ENCODE results near the gene NFE2L1.
"Not testable (repeated sequence)": the region's sequence is repeated elsewhere in the genome, so short reads cannot be mapped to it uniquely, and the experiment has no call there.

NFE2L1 gene

DNA sequence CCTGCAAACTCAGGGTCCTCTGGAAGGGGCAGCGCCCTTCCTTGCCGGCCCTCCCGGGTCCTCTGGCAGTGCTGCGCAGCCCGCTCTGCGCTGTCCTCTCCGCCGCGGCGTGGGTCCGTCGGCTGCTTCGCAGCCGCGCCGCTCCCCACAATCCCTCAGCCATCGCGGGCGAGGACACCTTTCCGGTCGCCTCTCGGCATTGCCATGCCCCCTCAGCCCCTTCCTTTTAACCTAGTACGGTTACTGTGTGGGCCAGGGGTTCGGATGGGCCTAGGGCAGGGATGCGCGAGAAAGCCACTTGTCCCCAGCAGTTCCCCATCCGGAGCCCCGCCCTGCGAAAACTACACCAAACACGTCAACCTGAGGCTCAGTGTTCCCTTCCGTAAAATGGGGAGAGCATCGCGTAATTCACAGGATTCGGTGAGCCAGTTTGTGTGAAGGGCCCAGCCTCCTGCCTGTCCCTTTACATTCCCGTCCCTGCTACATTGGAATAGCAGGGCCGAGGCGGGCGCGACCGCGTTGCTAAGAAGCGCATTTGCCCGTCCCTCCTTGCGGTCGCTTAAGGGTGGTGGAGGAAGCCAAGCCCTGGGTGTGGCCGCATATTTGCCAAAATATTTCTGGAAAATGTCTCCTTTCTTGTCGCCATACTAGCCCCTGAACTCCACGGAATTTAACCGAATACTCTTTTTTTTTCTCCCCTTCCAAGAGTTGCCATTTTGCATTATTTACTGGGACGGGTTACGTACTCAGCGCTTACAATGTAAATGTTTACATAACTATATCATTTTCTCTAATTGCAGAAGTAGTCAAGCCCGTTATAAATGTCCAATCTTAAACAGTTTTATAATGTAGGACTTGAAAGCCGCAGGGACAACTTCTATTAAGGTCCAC, 23.8 kb upstream of the NFE2L1 start:
- DNase-seq (ENCODE audit: low spot score): peak; percentile 49

DNA sequence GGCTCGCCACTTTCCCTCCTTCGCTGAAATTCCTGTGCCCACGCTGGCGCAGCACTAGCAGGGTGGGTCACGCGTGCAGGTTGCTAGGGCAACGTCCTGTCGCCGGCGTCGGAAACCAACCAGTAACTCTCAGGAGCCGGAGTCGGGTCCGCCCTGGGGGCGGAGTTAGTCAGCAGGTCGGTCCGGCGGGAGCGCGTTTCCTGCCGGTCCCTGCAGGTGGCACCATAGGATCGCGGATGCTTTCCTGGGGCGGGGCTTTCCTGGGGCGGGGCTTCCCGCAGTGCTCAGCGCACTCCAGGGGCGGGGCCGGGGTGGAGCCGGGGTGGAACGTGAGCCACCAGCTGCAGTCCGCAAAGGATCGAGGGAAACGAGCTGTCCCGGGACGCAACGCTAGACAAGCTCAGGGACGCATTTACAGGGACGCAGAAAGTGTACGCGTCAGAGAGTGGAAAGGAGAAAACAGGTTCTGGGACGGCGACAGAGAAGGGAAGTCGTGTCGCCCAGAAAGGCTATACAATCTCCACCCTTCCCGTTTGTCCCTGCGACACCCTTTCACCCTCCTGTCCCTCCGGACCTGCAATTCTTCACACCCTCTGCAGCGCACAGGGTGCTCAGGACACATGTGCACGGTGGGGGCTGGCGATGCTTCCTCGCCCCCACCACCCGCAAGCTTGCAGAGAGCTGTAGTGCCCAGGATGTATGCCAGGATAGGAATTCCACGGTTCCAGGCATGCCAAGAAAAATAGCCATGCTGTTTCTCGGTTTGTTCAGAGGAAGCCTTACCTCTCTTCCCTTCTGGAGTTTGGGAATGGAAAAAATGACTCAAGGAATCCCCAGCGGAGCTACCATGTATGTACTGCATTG, 22.9 kb upstream of the NFE2L1 start:
- peak; percentile 99 for DNase-seq (ENCODE audit: low spot score)

DNA sequence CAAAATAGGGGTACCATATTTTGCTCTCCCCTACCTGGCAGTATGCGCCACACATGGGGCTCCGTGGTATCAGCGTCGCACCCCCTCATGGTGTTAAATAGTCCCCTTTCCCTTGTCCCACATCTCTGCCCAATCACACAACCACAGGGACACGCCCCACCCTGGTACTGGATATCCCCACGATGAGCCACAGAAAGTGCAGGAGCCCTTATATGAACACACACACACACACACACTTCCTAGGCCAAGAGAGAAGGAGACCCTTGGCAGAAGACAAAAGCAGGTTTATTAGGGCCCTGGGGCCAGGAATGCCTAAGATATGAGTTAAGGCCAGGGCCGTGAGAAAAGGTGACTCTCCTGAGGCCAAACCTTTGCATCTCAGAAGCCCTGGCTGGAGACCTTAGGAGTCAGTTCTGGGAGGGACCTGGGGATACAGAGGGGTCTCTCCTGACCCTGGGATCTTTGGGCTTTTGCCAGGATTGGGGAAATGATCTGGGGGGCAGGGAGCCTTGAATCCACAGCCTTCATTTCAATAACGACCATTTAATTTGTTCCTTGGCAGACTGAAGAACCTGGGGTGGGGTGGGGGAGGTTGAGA, 22.2 kb upstream of the NFE2L1 start:
- no peak for DNase-seq (ENCODE audit: low spot score)

GRCh38 chr17:48026502-48027321, 21.4 kb upstream of the NFE2L1 start:
- peak; percentile 93 for DNase-seq (ENCODE audit: low spot score)

DNA sequence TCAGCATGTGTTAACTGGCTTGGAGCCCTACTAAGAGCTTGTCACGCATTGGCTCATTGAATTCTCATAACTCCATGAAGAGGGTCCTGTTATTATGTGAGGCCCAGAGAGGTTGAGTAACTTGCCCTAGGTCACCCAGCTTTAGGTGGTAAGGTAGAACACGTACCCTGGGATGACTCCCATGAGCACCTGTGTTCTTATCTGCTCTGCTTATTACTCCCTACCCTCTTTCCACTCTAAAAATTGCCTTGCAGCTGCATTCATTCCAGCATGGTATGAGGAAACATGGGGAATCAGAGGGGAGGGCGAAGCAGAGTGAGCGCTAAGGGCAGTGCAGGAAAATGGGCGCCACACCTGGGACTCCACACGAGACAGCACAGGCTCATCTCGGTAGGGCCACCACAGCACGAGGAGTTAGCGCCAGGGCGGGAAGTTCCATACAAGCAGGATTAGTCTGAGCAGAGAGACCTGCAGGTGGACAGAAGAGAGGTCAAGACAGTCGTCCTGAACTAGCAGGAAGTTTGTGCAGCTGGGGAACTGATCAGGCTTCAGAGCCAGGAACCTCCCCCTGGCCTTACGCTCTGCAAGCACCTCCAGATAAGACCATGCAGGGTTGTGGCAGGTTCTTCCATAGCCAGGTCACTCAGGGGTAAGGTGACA, 20.7 kb upstream of the NFE2L1 start:
- no peak for DNase-seq (ENCODE audit: low spot score)

GRCh38 chr17:48028736-48029135, 19.4 kb upstream of the NFE2L1 start:
- no peak for DNase-seq (ENCODE audit: low spot score)

- no peak for DNase-seq (ENCODE audit: low spot score)
Measured at GRCh38 chr17:48030531-48030930, 17.6 kb upstream of the NFE2L1 start.

DNA sequence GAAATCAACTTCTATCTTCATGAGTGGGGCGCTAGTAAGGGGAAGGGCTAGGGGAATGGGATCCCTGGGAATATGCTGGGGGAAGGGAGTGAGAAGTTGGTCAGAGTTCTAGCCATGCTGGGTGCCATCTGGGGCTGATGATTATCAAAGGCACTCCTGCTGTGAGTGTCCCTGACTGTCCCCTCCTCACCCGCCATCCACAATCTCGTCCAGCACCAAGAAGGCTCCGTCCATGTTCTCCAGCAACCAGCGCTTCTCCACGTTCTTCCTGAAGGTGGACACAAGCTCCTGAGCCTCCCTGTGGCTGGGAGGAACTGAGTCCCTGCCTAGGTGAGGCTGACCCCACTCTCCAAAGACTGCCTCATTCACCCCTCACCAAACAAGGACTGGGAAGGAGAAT, 16.2 kb upstream of the NFE2L1 start:
- DNase-seq (ENCODE audit: low spot score): no peak

DNA sequence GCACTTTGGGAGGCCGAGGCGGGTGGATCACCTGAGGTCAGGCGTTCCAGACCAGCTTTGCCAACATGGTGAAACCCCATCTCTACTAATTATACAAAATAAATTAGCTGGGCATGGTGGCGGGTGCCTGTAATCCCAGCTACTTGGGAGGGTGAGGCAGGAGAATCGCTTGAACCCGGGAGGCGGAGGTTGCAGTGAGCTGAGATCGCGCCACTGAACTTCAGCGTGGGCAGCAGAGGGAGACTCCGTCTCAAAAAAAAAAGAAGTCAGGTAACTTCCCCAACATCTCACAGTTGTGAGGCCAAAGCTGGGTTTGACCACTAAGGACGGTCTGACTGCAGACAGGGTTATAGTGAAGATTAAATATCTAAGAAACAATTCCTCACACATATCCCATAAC, 13.4 kb upstream of the NFE2L1 start:
- DNase-seq (ENCODE audit: low spot score): not testable (repeated sequence)

DNA sequence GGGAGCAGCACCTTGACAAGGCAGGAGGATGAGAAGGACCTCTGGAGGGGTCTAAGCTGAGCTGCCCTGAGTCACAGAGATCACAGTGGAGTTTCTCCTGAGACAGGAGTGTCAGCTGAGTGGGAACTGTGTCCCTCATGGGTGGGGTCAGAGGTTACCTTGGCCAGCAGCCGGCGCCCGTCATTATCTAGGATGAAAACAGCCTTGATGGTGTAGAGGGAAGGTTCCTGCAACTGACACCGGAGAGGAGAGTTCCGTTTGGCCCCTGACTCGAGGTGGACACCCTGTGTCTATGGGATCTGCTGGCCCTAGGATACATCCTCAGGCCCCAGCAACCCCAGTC, 11.5 kb upstream of the NFE2L1 start:
- peak; percentile 33 for DNase-seq (ENCODE audit: low spot score)

- peak; percentile 48 for DNase-seq (ENCODE audit: low spot score)
Measured at GRCh38 chr17:48037036-48037837, 10.9 kb upstream of the NFE2L1 start, which contains the start of gene COPZ2. TSS of gene COPZ2 (minus strand) at chr17:48037797. CDS start at chr17:48037777, 20 bp downstream.

- peak; percentile 26 for DNase-seq (ENCODE audit: low spot score)
Measured at GRCh38 chr17:48037838-48038323, 10.3 kb upstream of the NFE2L1 start.

GRCh38 chr17:48038687-48039086, 9.5 kb upstream of the NFE2L1 start:
- no peak for DNase-seq (ENCODE audit: low spot score)

GRCh38 chr17:48043176-48043575, 5.0 kb upstream of the NFE2L1 start:
- no peak for DNase-seq (ENCODE audit: low spot score)

- no peak for DNase-seq (ENCODE audit: low spot score)
Measured at GRCh38 chr17:48044851-48045250, 3.3 kb upstream of the NFE2L1 start.

GRCh38 chr17:48045316-48046001, 2.7 kb upstream of the NFE2L1 start:
- no peak for DNase-seq (ENCODE audit: low spot score)

DNA sequence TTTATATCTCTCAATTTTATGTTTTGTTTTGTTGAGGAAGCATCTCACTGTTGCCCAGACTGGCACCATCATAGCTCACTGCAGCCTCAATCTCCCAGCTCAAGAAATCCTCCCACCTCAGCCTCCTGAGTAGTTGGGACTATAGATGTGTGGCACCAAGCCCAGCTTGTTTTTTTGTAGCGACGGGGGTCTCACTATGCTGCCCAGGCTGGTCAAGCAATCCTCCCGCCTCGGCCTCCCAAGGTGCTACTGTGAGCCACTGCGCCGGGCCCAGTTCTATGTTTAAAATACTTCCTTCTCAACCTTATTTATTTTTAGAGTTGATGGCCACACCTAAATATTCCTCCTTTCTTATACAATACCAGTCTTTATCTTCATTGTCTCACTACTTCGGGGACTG, 1.9 kb upstream of the NFE2L1 start:
- DNase-seq (ENCODE audit: low spot score): no peak

DNA sequence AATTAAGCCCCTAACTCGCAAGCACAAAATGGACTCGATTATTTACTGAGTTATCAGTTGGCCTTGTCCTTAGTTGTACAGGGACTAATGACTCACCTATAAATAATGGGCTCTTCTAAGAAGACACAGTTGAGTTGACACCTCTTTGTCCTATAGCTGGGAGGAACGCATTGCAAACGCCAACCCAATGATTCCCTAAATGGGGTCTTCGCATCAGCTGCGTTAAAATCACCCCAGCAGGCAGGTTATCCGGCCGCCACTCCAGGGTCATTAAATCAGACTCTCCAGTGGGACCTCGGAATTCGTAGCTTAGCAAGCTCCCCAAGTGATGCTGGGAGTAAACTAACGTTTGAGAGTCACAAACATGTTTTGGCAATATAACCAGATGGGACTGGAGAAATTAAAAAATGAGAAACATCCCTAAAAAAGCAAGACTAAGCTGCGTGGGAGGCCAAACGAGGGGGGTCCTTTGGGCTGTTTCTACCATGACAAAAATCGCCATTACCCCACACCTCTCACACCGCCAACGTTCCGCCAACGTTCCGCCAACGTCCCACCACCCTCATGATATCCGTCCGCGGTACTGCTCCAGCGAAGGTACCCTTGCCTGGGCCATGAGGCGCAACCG, 932 bp upstream of the NFE2L1 start:
- no peak for DNase-seq (ENCODE audit: low spot score)

Measured in D341Med (cell line).